ENCODE data around the gene KCTD20. TPM values are rescaled to one million over a fixed set of nuclear protein-coding genes. Genes with fewer than 3 reads are reported as not detected.

KCTD20 gene
- total and polyA plus RNA-seq, 2 of the 13 experiments (the other 11 are each of a cell fraction or from before 2014, with no cell fraction given), result 52.7 to 67.1 TPM

GRCh38 chr6:36423101-36423824 lies 19.5 kb upstream of the KCTD20 start (continued):
- TF ChIP-seq ZBTB46 (CRISPR knock-in tag; IDR thresholded peaks at IDR 0.05; ENCODE audit: borderline replicate concordance), result no peak
- no peak for TF ChIP-seq ZNF703 (CRISPR knock-in tag; IDR thresholded peaks at IDR 0.05; ENCODE audit: borderline replicate concordance)
- TF ChIP-seq PRDM15 (CRISPR knock-in tag; IDR thresholded peaks at IDR 0.05), result no peak
- TF ChIP-seq GPN1 (CRISPR knock-in tag; IDR thresholded peaks at IDR 0.05; ENCODE audit: borderline replicate concordance), result no peak
- peak; percentile 86 for TF ChIP-seq MYC (CRISPR knock-in tag; IDR thresholded peaks at IDR 0.05; ENCODE audit: borderline replicate concordance)
- no peak for TF ChIP-seq ZNF550 (CRISPR knock-in tag; IDR thresholded peaks at IDR 0.05; ENCODE audit: borderline replicate concordance)
- TF ChIP-seq ZNF121 (CRISPR knock-in tag; IDR thresholded peaks at IDR 0.05), result peak; percentile 34; the same call in 1 of the 2 replicates
- TF ChIP-seq ZBTB43 (CRISPR knock-in tag; conservative IDR thresholded peaks at IDR 0.05), result 0 out of 2 replicates have a peak, but pooled peaks have one; percentile 27
- no peak for TF ChIP-seq REL (CRISPR knock-in tag; conservative IDR thresholded peaks at IDR 0.05)
- no peak for TF ChIP-seq SMARCC2 (IDR thresholded peaks at IDR 0.05)
- TF ChIP-seq NR2F1 (CRISPR knock-in tag; IDR thresholded peaks at IDR 0.05), result peak in 1 of 2 experiments; percentile 18; a peak in 1 of 4 replicates
- TF ChIP-seq ZNF639 (CRISPR knock-in tag; conservative IDR thresholded peaks at IDR 0.05), result peak; percentile 65; the same call in 1 of the 2 replicates
- TF ChIP-seq ZNF468 (CRISPR knock-in tag; IDR thresholded peaks at IDR 0.05), result no peak
- no peak for TF ChIP-seq SOX6 (IDR thresholded peaks at IDR 0.05)
- TF ChIP-seq SOX6 (CRISPR knock-in tag; IDR thresholded peaks at IDR 0.05), result peak; percentile 72
- peak; percentile 87 for TF ChIP-seq PHF5A (CRISPR knock-in tag; IDR thresholded peaks at IDR 0.05; ENCODE audit: low read depth, unreplicated experiment)
- TF ChIP-seq ZNF530 (CRISPR knock-in tag; IDR thresholded peaks at IDR 0.05; ENCODE audit: low read depth), result no peak
- 0 out of 2 replicates have a peak, but pooled peaks have one; percentile 12 for TF ChIP-seq ZNF430 (CRISPR knock-in tag; IDR thresholded peaks at IDR 0.05)
- no peak for TF ChIP-seq TBP (CRISPR knock-in tag; IDR thresholded peaks at IDR 0.05)
- TF ChIP-seq TEF (CRISPR knock-in tag; IDR thresholded peaks at IDR 0.05), result no peak

All from HepG2 (cell line).